CD4-positive, alpha-beta T cell treated with Interleukin-17A for 4 hours (primary cell): Measurements from ENCODE around the gene INHBC.
A peak's percentile ranks its signal among the peaks of the same experiment; 100 is the strongest.

Source experiments
- DNase-seq: peaks from one replicate; pipeline ENCODE4 v3.0.0-alpha.2; 2020; ENCODE audit warnings: mixed read lengths

The INHBC gene

GRCh38 chr12:57454566-57455373 lies 20.2 kb downstream of the INHBC start, which contains the start of gene INHBE:
Gene INHBE (plus strand): TSS chr12:57455307. CDS start chr12:57455537, 230 bp downstream.
- no peak for DNase-seq

GRCh38 chr12:57455374-57456144 lies 21.0 kb downstream of the INHBC start:
- DNase-seq: no peak

- peak; percentile 64 for DNase-seq
Observed at GRCh38 chr12:57456145-57456700, 21.6 kb downstream of the INHBC start.

GRCh38 chr12:57456737-57457490 lies 22.3 kb downstream of the INHBC start:
- no peak for DNase-seq

GRCh38 chr12:57458665-57459054 lies 24.1 kb downstream of the INHBC start:
- no peak for DNase-seq

GRCh38 chr12:57459055-57459749 lies 24.6 kb downstream of the INHBC start:
- peak; percentile 95 for DNase-seq

GRCh38 chr12:57459750-57460467 lies 25.3 kb downstream of the INHBC start, which contains the start of gene GLI1:
Gene GLI1 (plus strand): TSS chr12:57459785. CDS start chr12:57463692, 3,907 bp downstream.
- no peak for DNase-seq

GRCh38 chr12:57460468-57460784 lies 25.8 kb downstream of the INHBC start:
- no peak for DNase-seq

- no peak for DNase-seq
Observed at GRCh38 chr12:57460841-57461275, 26.3 kb downstream of the INHBC start.

- DNase-seq: peak; percentile 44
Observed at GRCh38 chr12:57461276-57461916, 26.8 kb downstream of the INHBC start.

- no peak for DNase-seq
Observed at GRCh38 chr12:57461917-57462250, 27.3 kb downstream of the INHBC start.

GRCh38 chr12:57462251-57462911 lies 27.8 kb downstream of the INHBC start:
- peak; percentile 92 for DNase-seq

GRCh38 chr12:57462912-57463253 lies 28.3 kb downstream of the INHBC start:
- DNase-seq: no peak

- no peak for DNase-seq
Observed at GRCh38 chr12:57464569-57464968, 30.0 kb downstream of the INHBC start.

- DNase-seq: no peak
Observed at GRCh38 chr12:57465030-57465746, 30.6 kb downstream of the INHBC start.

- DNase-seq: no peak
Observed at GRCh38 chr12:57465747-57466505, 31.3 kb downstream of the INHBC start.

- no peak for DNase-seq
Observed at GRCh38 chr12:57467212-57467874, 32.8 kb downstream of the INHBC start.

GRCh38 chr12:57467915-57468314 lies 33.3 kb downstream of the INHBC start:
- DNase-seq: no peak
